Glutamatergic neuron (in vitro differentiated cells): ENCODE data around the gene CSNK1G1. TPM values are rescaled to one million over a fixed set of nuclear protein-coding genes. Genes with fewer than 3 reads are reported as not detected.

ENCODE experiments used
- DNase-seq: peaks from one replicate; pipeline ENCODE4 v3.0.0; 2022
- H3K27ac Mint-ChIP-seq: one replicate; pipeline ENCODE4 v1.8.0; 2020; ENCODE audit warnings: mild to moderate bottlenecking, mixed read lengths, inconsistent platforms; ENCODE audit not compliant: unreplicated experiment
- H3K27me3 Mint-ChIP-seq: one replicate; pipeline ENCODE4 v1.8.0; 2020; ENCODE audit warnings: mild to moderate bottlenecking, moderate library complexity, mixed read lengths, inconsistent platforms; ENCODE audit not compliant: unreplicated experiment
- H3K36me3 Mint-ChIP-seq: one replicate; pipeline ENCODE4 v1.8.0; 2020; ENCODE audit warnings: mild to moderate bottlenecking, mixed read lengths, inconsistent platforms; ENCODE audit not compliant: unreplicated experiment
- H3K4me1 Mint-ChIP-seq: one replicate; pipeline ENCODE4 v1.8.0; 2020; ENCODE audit warnings: mild to moderate bottlenecking, low read depth, mixed read lengths, inconsistent platforms; ENCODE audit not compliant: unreplicated experiment
- H3K4me3 Mint-ChIP-seq: one replicate; pipeline ENCODE4 v1.8.0; 2020; ENCODE audit warnings: mild to moderate bottlenecking, mixed read lengths, inconsistent platforms; ENCODE audit not compliant: unreplicated experiment
- H3K9me3 Mint-ChIP-seq: one replicate; pipeline ENCODE4 v1.8.0; 2020; ENCODE audit warnings: mild to moderate bottlenecking, moderate library complexity, mixed read lengths, inconsistent platforms; ENCODE audit not compliant: unreplicated experiment
- total RNA-seq: library from RNA; stranded (reverse); fragmentation: NEBNext Ultra II Directional; extraction: Animal tissue kit (Norgen Biotek cat#: 25700); gene quantifications from one replicate; pipeline ENCODE4 v1.2.1, GENCODE V29; 2021; ENCODE audit not compliant: unreplicated experiment
- TF ChIP-seq, protein P1 (sequence below): fragments of 200-600 bp; sonication (generic); IDR thresholded peaks from one replicate; pipeline ENCODE4 v1.5.0; 2021; ENCODE audit not compliant: partially characterized antibody, unreplicated experiment

CSNK1G1 gene
- total RNA-seq, 1 donor from 2014 or later, result 34.2 TPM

DNA sequence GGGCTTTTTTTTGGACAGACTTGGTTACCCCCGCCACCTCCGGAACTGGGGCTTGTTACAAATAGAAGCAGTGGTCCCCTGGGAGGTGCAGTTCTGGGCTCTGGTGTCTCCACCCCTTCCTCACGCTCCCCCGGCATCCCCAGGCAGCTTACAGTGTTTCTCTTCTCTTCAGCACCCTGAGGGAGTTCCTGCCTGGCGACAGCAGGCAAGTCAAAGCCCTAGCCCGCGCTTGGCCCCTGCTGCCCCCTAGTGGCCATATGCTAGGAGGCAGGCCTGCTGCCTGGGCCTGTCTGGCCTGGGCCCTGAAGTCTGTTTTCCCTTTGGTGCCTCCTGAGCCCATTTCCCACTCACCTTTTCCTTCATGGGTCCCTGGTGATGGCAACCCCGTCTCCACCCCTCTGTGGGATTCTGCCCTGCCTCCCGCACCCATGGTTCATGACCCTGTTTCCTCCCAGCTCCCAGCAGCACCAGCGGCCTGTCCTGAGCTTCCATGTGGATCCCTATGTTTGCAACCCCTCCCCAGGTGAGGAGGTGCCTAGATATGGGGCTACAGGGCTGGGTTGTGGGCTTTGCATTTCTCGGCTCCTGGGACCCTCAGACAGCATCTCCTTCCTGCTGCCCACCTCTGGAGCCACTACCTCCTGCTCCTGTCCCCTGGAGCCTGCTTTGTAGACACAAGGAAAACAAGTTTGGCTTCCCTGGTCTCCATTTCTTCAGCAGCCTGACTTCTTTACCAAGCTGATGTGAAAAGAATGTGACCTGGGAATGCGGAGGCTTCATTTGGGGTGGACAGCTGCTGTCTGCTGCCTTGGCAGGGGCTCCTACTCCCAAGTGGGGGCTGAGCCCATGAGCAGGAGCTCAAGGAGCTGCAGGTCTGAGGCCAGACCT is 202.2 kb downstream of the CSNK1G1 start:
- H3K9me3 Mint-ChIP-seq, result peaks cover 8% of the 10 kb centered on the region
- peaks cover 5% of the 10 kb centered on the region for H3K27me3 Mint-ChIP-seq
- peak; percentile 99 for DNase-seq
- H3K27ac Mint-ChIP-seq, result peak overlapping the region; percentile 70
- TF ChIP-seq, protein P1, sequence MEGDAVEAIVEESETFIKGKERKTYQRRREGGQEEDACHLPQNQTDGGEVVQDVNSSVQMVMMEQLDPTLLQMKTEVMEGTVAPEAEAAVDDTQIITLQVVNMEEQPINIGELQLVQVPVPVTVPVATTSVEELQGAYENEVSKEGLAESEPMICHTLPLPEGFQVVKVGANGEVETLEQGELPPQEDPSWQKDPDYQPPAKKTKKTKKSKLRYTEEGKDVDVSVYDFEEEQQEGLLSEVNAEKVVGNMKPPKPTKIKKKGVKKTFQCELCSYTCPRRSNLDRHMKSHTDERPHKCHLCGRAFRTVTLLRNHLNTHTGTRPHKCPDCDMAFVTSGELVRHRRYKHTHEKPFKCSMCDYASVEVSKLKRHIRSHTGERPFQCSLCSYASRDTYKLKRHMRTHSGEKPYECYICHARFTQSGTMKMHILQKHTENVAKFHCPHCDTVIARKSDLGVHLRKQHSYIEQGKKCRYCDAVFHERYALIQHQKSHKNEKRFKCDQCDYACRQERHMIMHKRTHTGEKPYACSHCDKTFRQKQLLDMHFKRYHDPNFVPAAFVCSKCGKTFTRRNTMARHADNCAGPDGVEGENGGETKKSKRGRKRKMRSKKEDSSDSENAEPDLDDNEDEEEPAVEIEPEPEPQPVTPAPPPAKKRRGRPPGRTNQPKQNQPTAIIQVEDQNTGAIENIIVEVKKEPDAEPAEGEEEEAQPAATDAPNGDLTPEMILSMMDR, result peak; percentile 96
- H3K4me1 Mint-ChIP-seq, result peaks cover 4% of the 10 kb centered on the region
- H3K4me3 Mint-ChIP-seq, result peak overlapping the region; percentile 74
- peaks cover 2% of the 10 kb centered on the region for H3K36me3 Mint-ChIP-seq

DNA sequence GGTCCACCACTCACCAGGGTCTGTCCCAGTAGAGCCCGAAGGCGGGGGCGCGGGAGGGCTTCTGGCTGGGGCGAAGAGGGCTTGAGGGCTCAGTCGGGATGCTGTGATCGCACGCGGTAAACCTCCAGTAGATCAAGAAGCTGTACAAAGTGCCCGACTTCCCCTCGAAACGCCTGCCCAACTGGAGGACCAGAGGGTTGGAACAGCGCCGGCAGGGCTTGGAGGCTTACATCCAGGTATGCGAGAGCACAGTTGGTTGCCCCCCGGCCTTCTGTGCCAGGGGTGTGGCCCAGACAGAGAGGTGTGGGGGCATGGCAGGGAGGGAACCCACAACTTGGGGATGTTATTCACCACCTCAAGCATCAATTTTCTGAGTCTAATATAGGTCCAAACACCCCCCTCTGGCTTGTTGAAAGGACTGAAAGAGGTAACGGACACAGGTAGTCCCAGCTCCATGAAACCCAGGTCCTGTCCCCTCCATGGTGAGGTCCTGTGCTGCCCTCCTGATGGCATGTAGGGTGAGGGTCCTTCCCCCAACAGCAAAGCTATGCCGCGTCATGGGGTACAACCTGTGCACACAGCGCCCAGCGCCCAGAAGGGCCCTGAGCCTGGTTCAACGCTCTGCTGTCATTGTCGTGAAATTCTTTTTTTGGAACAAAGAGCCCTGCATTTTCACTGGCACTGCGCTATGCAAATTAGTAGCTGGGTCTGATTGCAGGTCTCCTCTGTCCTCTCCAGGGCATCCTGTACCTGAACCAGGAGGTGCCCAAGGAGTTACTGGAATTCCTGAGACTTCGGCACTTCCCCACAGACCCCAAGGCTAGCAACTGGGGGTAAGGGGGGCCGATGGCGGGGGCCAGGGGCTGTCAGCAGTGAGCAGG is 203.2 kb downstream of the CSNK1G1 start:
- H3K9me3 Mint-ChIP-seq, result peaks cover 7% of the 10 kb centered on the region
- H3K27ac Mint-ChIP-seq, result peak overlapping the region; percentile 22
- TF ChIP-seq, protein P1, result no peak
- peaks cover 5% of the 10 kb centered on the region for H3K27me3 Mint-ChIP-seq
- H3K4me3 Mint-ChIP-seq, result peak overlapping the region; percentile 59
- peaks cover 2% of the 10 kb centered on the region for H3K4me1 Mint-ChIP-seq
- peak; percentile 46 for DNase-seq
- no peaks in the 10 kb centered on the region for H3K36me3 Mint-ChIP-seq

DNA sequence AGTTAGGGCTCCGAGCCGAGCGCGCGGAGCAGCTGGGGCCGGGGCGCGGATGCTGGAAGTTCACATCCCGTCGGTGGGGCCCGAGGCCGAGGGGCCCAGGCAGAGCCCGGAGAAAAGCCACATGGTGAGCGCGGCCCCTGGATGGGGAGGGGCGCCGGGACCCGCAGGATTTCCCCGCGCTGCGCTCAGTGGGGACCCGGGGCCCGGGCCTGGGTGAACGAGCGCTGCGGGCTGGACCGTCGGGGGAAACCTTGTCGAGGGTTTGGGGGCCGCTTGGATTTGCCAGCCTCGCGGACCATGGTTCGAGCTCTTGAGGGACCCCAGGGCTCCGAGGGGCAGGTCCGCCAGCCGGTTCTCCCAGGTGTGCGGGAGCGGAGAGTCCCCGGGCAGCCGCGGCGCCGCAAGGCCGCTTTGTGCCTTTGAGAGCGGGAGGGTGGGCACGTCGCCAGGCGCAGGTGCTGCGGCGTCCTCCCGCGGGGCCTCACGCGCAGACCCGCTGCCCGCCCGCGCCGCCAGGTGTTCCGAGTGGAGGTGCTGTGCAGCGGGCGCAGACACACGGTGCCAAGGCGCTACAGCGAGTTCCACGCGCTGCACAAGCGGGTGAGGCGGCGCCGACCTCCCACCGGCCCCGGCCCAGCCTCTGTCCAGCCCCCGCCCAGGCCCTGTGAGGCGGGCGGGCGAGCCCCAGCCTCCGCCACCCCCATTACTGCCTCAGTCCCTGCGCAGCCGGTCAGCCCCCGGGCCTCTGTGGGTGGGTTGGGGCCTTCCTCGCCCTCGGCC is 204.1 kb downstream of the CSNK1G1 start, which contains the start of gene SNX22:
Gene SNX22 (plus strand): TSS at position 5 of the 780 bp plus-strand sequence. CDS start 45 bp downstream, at position 50.
- Mint-ChIP-seq H3K4me1 (peaks cover 2% of the 10 kb centered on the region), H3K36me3 (no peaks in the 10 kb centered on the region), H3K27ac (peak within 1 kb of the TSS; percentile 77), H3K4me3 (peak within 1 kb of the TSS; percentile 88), H3K27me3 (peaks cover 5% of the 10 kb centered on the region), H3K9me3 (peaks cover 7% of the 10 kb centered on the region)
- DNase-seq, result no peak
- TF ChIP-seq, protein P1, result no peak

DNA sequence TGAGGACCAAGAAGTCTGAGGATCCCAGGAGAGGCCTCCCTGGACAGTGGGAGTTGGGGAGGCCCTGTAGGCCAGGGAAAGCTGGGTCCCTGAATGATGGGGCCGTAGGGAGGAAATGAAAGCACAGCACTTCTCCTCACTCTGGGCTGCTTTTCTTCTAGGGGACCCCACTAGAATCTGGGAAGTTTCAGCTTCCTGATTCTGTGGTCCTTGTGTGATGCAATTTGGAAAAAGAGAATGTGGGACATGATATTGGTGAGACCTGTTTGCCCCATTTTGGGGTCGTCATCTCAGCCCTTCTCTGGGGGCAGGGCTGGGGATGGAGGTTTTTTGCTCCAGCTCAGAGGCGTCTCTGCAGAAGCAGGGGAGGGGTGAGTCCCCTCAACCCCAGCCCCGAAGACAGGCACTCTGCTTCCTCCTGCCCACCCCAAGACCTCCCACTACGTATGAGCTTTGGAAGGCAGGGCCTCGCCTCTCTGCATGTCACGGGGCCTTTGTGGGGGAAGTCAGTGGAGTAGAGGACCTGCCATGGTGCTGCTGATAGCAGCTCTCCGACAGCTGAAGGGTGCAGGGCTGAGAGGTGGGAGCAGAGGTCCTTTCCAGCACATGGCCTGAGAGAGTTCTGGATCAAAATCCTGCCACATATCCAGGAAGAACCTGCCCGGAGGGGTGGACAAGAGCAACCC is 205.9 kb downstream of the CSNK1G1 start:
- Mint-ChIP-seq H3K27me3 (peaks cover 5% of the 10 kb centered on the region), H3K4me3 (no peak overlapping the region), H3K4me1 (peaks cover 2% of the 10 kb centered on the region), H3K27ac (no peak overlapping the region), H3K9me3 (peaks cover 7% of the 10 kb centered on the region), H3K36me3 (no peaks in the 10 kb centered on the region)
- TF ChIP-seq, protein P1, result no peak
- no peak for DNase-seq
